GDM1 (cell line): Measurements from ENCODE around the gene ASTN2.

Experiments
- DNase-seq: peaks from one replicate; lab custom pipeline; 2025; lab: John Stamatoyannopoulos, UW

ASTN2 gene

DNA sequence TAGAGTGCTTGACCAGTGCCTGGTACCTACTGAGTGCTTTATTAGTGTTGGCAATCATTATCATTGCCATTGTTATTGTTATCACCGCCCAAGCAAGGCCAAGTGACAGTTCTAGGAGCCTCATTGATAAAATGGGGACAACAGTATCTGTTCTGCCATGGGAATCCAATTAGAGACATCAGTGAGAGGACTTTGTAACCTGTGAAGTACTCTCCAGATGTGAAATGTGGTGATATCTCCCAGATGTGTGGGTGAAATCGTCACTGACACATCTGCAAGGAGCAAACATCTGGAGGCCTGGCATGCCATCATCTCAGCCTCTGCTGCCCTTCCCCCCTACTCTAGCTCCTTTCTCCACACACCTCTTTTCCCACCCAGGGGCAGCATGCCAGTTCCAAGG is 1000.5 kb downstream of the ASTN2 start:
- DNase-seq: no peak

DNA sequence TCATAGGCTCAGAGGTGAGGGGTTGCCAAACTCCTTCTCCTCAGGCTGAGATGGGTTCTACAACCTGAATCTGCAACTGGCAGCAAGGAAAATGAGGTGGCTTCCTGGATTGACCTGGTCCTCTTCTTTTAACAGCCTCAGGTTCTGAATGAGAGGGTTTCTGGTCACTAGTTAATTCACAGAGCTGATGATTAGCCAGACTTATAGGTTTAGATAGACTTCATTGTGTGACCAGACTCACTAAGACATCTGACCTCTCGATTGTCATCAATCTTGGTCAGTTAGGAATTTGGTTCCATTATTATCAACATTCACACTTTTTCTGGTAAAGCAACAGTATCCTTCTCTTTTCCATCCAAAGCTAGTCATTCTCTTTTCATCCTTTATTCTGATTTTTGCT is 1003.4 kb downstream of the ASTN2 start:
- no peak for DNase-seq

DNA sequence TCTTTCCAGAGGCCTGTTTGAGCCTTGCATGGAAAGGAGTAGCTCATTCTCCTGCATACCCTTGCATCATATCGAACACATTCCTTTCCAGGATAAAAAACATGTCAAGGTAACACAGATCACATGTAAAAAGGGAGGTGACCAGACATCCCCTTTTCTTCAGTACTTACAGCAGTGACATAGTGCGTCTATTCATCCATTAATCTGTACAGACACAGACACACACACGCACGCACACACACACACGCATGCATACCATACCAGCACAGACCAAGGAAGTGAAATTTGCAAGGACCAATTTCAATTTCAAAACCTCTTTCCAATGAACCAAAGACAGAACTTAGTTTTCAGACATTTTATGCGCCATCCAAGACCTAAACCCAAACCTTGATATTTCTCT is 1005.2 kb downstream of the ASTN2 start:
- DNase-seq: no peak

DNA sequence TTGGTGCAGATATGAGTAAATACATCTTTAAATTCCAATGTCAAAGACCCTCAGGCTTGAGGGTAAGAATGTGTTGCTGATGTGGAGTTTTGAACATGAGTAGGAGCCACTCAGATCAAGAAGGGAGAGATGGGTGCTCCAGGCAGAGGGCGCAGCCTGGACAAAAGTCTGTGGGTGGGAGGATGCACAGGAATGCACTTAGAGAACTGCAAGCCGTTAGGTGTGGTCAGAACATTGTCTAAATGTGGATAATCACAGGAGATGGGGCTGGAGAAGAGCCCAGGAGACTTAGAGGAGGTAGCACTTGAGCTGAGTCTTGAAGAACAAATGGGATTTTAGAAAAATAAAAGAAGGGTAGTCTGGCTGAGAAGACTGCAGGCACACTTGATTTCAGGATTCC is 1005.7 kb downstream of the ASTN2 start:
- no peak for DNase-seq

DNA sequence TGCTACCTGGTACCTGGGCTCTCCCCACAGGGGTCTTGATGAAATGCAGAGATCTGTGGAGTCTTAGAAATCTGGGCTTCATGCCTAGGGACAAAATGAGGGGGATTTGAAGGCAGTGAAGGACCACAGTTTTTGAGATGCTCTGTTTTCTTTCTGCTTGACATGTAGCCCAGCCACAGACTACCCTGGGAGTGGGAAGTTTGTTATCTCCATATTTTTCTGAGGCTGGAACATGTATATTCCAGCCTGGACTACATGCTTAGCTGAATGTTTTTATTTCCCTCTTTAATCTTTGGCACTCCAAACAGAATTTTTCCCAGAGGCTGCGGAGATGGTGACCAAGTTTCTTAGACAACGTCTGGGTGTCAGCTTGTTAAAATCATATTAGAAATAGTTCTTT is 1008.4 kb downstream of the ASTN2 start:
- DNase-seq: no peak

DNA sequence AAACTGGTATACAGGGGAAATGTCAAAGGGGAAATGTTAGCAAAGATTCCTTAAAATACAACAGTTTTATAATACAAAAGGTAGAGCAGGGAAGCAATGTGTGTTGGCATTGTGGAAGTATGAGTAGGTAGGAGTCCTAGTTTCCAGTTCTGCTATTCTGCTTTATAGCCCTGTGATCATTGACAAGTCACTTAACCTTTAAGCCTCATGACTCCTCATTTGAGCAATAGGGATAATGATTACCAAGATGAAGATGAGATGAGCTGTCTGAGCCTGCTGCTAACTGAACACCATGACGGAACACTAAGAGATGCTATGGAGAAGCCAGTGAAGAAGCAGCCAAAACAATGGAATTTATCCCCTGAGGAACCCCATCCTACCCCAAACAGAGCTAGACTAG is 1009.5 kb downstream of the ASTN2 start:
- DNase-seq: no peak

DNA sequence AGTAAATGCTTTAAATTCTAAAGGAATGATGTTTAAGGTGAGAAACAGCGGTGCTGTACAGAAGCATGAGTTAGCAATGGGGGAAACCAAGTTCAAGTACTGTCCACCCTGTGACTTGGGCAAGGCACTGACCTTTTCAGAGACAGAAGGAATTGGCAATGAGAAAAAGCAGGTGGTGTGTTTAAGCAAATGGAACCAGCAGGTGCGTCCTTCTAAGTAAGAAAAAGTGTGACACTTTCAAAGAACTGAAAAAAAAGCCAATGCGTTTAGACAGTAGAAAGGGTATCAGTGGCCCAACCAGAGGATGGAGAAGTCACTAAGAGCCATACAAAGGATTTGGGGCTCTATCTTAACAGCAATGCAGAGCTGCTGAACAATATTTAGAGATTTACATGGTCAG is 1010.6 kb downstream of the ASTN2 start:
- no peak for DNase-seq

DNA sequence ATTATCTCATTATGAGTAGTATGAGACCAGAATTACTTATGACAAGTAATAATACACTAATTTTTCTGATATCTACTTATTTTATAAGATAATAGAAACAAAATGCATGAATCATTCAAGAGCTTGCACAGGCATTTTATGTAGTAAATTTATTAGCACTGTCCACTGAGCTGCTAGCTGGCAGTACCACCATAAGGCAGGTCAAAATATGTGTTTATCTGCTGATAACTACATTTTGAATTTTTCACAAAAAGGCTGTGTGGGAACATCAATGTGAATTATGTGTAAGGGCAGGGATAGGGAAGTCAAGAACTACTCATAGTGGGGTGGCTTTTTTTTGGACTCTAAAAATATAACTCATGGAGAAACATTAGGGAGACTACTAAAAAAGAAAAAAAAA is 1011.7 kb downstream of the ASTN2 start:
- no peak for DNase-seq

DNA sequence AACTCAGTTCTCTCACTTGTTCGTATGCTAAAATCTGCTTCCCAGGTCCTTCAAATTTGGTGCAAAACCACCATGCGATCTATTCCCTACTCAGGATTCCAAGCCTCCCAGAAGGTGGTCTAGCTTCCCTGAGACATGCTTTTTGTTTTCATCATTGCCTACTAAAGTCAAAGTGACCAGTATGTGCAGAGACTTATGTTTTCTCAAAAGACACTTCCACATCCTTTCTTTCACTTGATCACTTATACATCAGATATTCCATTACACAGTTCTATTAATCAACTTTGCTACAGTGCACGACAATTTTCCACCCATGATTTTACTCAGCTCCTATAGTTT is 1019.2 kb downstream of the ASTN2 start:
- DNase-seq: no peak

DNA sequence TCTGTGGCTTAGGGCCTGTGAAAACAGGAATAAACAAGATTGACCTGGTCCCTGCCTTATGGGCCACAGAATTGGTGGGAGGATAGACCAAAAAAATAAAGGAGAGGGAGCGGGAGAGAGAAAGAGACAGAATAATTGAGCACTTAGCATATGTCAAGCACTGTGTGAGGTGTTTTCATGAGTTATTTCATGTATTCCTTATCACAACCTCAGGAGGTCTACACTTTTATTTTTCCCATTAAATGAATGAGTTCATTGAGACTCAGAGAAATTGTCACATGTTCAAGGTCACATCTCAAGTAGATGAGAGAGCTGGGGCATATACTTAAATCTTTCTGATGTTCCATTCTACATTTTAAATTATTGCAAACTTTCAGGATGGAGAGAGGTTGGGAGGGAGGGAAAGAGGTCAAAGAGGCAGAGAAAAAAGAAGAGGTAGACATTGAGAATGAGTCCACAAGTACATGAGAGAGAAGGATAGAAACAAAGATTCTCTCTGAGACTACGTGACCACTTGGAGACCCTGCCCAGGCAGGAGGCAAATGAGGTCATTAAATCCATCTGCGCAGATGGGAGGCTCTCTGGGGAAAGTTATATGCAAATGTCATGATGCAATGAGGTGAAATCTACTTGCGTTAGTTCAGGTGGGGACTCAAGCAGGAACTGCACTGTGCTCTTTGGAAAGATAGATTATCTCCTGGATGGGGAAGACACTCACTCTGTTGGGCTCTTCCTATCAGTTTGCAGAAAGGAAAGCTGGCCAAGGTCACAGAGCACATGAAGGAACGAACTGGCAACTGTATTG is 1019.8 kb downstream of the ASTN2 start:
- DNase-seq: no peak

DNA sequence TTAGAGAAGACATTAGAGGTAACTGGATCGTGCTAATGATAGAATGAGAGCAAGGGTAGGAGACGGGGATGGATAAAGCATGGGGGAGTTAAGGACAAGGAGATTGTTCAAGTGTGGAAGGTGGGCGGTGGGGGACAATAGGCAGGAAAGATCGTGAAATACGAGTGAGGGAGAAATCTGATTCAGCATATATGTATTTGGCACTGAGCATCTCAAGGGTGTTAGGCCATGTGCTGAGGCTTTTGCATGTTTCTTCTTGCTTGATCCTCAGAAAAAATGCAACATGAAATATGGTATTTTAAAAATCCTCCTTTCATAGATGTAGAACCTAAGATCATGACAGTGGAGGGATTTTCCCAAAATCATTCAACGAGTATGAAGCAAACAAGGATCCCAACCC is 1020.8 kb downstream of the ASTN2 start:
- DNase-seq: no peak

DNA sequence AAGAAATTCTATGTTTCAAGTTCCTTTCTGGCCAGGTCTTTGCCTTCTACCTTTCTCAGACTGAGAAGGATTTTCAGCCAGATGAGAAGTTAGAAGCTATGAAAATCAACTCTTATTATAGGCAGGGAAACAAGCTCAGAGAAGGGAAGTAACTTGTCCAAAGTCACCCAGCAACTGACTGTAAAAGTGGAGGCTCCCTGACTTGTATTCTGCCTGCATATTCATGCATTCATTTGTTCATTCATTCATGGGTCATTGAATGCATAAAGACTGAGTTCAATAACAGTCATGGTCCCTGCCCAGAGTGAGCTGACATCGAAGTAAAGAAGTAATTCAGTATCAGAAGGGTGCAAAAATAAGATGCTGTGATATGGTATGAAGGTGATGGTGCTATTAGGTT is 1021.7 kb downstream of the ASTN2 start:
- no peak for DNase-seq

DNA sequence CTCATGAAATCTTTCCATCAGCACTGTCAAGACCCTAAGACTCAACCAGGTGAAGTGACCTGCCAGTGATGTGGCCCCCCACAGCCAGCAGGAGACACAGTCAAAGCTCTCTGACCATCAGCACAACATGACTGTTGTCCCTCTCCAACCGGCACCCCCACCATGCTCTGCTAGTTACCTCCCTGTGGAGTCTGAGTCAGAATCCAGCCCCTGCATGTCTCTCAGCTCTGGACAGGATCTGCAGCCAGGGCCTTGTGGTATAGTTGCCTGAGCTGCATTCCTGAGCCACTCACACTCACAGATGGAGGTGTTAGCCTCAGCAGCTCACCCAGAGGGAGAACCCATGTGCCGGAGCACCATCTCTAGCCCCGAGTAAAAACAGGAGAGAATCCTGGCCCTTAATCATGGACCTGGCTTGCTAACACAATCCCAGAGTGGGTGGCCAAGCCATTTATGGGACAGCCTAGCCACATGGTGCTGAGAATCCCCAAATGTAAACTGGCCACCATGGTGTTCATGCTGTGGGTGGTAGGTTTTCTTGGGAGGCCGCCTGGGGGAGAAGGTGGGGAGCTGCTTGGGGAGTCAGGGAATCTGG is 1023.5 kb downstream of the ASTN2 start:
- DNase-seq: no peak

DNA sequence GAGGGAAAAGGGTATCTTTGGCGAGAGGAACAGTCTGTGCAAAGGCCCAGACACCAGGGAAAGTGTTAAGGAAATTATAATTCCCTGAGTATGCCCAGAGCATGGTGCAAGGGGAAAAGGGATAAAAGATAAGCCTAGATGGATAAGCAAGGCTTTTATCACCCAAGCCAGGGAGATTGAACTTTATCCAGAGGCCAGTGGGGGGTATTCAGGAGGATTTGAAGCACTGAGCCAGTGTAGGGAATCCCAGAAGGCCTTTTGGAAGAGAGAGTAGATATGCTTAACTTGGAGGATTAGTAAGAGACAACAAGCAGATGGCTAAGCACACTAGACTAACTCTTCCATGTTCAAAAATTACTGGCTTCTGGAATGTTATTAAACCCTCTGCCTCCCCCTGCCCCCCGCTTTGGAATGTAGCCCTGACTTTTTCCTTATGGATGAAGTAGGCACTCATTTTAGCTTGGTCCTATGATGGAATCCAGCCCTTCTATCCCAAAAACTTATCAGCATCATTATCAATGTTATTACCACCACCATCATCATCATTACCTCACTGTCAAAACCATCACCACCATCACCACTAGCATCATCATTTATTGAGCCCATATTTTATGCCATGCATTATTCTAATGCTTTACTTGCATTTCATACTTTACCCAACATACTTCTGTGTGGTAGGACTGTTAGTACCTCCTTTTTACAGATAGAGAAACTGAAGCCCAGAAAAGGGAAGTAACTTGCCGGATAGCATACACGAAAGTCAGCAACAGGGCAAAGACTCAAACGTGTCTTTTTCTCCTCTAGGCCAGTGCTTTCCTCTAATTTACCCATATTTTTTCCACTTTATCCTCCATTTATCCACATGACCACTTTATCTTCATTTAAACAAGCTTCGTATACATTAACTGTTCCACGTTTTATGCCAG is 1024.3 kb downstream of the ASTN2 start:
- DNase-seq: no peak

DNA sequence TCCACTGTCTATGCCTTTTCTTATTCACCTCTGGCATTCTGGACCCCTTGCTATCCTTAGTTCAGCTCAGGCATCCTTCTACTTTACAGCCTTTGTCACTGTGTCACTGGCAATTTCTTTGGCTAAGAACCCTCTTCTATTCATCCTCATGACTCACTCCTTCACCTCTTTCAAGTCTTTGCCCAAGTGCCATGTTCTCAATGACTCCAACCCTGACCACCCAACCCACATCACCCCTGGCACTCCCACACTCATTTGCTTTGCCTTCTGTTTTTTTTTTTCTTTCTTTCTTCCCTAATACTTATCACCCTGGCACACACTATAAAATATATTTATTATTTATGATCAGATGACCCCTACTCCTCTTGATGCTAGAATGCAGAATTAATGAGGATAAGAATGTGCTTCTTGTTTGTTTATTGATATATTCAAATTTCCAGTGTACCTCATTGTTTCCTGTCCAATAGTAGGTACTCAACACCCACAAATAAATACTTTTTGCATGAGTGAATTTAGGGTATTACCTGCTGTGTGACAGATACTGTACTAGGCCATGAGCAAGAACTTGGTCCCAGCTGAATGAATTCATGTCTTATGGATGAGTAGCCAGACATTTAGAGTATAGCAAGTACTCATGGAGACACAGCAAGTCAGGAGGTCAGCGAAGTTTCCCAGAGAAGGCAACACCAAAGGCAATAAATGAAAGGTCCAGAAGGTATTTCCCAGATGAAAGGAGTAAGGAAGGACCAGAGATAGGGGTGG is 1025.1 kb downstream of the ASTN2 start:
- no peak for DNase-seq

DNA sequence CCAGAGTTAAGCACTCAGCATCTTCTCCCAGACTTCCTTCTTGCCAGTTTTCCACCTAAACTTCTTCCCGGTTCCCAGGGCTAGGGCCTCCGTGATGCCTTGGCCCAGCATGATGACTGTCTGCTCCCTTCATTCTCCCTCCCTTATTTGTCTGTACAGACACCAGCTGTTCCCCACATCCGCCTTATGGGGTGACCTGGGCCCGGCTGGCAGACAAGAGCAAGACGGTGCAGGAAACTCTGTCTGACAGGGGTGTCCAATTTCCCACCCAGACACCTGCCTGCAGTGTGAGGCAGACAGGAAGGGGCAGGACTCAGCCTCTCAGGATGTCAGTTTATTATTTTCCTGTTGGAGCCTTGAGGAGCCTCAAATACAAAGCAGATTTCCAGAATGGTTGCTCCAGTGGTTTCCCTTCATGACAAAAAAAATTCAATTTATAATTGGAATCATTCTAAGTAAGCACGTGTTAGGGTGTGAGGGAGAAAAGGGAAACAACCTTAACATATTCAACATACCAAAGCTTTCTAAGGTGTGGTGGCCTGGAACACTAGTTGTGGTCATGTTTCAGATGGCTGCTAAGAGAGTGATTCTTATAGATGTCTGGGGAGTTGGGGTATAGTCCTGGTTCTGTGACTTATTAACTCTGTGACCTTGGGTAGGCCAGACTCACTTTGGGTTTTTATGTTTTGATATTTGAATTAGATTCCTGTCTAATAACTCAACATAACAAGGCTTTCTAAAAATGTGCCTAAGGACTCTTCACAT is 1026.7 kb downstream of the ASTN2 start:
- no peak for DNase-seq

DNA sequence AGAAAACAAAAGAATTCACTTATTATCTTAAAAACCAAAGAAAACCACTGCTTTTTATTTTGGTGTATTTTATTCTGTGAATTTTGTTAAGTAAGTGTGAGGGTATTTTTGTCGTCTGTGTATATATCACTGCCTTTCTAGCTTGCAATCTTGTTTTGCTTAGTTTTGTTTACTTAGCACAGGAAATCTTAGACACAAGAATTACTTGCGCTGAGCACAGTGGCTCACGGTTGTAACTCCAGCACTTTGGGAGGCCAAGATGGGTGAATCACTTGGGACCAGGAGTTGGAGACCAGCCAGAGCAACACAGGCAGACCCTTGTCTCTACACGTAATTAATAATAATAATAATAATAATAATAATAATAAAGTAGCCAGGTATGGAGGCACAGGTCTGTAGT is 1030.9 kb downstream of the ASTN2 start:
- DNase-seq: no peak

DNA sequence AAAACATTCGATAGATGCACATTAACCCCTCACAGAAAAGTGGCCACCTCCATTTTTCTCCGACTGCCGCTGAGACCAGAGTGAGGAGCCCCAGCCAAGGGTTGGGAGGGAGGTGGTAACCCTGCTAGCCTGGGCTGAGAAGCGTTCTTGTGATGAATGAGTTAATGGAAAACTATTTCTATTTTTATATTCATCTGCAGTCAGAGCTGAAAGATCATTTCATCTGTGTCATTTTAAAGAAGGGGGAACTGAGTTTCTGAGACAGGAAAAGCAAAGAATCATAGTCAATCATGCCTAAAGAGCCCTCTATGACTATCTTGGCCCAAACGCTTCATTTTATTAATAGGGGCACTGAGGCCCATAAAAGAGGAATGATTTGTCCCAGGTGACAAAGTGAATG is 1031.7 kb downstream of the ASTN2 start:
- DNase-seq: no peak

DNA sequence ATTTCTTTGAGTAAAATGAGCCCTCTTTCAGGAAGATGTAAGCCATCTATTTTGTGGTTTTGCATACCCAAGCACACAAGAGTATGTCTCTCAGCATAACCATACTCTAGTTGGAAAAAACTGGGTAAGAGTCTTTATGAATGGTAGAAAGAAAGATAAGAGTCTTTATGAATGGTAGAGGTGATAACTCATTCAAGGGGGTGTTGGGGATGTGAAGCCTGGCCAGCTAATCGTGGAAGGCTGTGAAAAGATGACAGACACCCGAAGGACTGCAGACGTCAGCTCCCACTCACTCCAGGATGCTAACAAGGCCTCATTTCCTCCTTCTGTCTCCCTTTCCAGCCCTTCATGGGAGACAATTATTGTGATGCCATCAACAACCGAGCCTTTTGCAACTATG is 1032.8 kb downstream of the ASTN2 start:
- DNase-seq: no peak

DNA sequence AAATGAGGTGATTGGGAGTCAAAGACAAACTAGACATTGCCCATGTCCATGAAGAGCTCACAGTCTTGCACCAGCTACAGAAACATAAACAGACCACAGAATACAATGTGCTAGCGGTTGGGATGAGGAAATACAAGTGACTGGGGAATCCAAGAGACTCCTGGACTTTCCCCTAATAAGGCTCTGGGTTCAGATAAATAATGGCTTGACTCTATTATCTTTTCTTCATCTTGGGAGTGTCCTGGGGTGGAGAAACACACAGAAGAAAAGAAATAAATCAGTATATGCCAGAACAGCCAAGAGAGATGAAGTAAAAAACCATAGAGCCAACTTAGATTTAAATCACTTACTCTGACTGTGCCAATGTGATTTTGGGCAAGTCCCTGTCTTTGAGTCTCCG is 1033.5 kb downstream of the ASTN2 start:
- no peak for DNase-seq

DNA sequence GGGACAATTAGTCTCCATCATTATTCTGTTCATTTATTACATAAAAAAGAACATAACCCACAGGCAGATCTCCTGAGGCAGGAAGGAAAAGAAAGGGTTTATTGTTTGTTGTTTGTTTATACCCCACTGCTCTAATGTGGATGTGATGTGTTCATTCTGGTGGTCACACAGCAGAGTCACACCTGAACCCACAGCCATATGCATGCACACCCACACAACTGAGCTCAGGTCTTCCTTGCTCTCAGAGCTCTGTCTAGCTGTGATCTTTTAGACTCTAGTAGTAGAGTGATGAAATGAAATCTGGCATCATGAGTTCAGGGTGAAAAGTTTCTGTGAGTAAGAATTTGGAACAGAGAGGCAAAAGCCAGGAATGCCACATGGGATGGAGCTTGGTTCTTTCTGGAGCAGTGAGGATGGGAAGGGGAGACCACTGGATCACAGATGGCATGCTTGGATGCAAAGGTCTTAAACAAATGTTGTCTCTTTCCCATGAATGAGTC is 1034.3 kb downstream of the ASTN2 start:
- no peak for DNase-seq
